ENCODE data around the gene SLC6A18.
"Not testable (repeated sequence)": the region's sequence is repeated elsewhere in the genome, so short reads cannot be mapped to it uniquely, and the experiment has no call there.

The SLC6A18 gene

DNA sequence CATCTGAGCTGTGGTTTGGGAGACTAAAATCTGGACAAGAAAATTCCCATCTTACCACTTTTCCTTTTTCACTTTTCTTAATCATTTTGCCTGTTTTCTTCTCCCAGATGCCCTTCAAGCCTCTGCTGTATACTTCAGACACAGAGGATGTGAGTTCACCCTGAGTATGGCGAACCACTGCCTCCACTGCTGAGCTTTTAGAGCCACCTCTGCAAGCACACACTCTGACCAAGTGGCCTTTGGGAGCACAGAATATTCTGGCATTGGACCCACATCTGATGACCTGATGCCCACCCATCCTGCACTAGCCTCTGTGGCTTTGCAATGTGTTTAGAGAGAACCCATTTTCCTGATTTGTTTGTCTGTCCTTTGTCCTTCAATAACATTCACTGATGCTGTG is 37.2 kb downstream of the SLC6A18 start:
- no peak for DNase-seq (ENCODE audit: low read depth)
- no peak for TF ChIP-seq CTCF (IDR thresholded peaks at IDR 0.05; ENCODE audit: low read depth, low read length, missing control alignments)
- no peak overlapping the region for H3K4me3 ChIP-seq (ENCODE audit: low read depth, low read length)

- no peak for DNase-seq (ENCODE audit: low read depth)
- H3K4me3 ChIP-seq (ENCODE audit: low read depth, low read length) = no peak overlapping the region
- TF ChIP-seq CTCF (IDR thresholded peaks at IDR 0.05; ENCODE audit: low read depth, low read length, missing control alignments) = no peak
These were observed 39.0 kb downstream of the SLC6A18 start for GRCh38 chr5:1264211-1264610.

DNA sequence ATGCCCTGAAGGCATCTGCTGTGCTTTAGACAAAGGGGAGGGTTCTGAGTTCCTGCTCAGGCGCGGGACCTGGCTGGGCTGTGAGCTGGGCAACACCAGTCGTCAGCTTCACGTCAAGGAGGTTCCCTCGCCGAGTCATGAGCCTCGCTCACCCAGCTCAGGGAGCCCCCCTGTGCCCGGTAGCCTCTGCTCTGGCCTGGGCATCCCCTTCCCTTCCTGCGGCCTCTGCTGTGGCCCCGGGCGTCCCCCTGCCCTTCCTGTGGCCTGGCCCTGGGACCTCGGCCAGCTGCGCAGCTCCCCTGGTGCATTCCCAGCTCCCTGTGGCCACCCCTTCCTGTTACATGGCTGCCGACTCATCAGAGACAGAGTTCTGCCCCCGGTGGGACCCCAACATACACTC is 39.8 kb downstream of the SLC6A18 start:
- DNase-seq (ENCODE audit: low read depth) = no peak
- no peak overlapping the region for H3K4me3 ChIP-seq (ENCODE audit: low read depth, low read length)
- no peak for TF ChIP-seq CTCF (IDR thresholded peaks at IDR 0.05; ENCODE audit: low read depth, low read length, missing control alignments)

DNA sequence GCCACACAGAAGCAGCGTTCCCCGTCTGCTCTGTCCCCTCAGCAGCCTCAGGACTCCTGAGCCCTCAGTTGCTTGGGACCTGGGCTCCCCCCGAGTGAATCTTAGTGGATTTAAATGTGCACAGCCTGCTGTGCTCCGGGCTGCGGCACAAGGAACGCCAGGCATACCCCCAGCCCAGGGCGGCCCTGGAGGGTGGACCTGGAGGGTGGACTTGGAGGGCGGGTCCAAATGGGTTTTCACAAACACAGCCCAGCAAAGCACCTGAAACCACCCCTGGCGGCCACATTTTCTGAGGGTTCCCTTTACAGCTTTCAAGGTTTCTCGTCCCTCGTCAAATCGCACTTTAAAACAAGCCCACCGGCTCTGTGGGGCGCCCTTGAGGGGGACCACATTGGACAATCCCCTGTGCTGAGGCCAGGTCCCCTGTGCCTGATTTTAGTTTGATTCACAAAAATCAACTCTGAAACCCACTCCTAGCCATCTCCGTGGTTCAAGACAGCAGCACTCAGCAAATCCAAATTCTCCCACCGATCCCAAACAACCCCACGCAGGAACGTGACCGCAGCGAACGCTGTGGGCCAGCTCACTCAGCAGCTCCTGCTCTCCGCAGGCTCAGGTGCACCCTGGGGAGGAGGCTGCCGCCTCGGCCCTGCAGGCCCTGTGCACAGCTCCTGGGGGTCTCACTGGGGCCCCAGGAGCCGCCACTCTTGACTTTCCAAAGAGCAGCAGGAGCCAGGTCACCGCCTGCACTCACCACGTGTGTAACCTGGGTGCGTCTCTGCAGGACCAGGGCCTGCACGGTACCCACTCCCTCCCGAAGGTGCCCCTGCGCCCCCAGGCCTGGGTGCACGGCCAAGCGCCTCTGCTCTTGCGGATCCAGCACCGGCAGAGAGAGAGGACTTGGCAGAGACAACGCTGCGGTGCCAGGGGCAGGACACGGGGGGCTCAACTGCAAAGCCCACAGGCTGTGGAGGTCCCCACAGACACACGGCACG is 40.6 kb downstream of the SLC6A18 start:
- H3K4me3 ChIP-seq (ENCODE audit: low read depth, low read length) = no peak overlapping the region
- no peak for DNase-seq (ENCODE audit: low read depth)
- no peak for TF ChIP-seq CTCF (IDR thresholded peaks at IDR 0.05; ENCODE audit: low read depth, low read length, missing control alignments)

DNA sequence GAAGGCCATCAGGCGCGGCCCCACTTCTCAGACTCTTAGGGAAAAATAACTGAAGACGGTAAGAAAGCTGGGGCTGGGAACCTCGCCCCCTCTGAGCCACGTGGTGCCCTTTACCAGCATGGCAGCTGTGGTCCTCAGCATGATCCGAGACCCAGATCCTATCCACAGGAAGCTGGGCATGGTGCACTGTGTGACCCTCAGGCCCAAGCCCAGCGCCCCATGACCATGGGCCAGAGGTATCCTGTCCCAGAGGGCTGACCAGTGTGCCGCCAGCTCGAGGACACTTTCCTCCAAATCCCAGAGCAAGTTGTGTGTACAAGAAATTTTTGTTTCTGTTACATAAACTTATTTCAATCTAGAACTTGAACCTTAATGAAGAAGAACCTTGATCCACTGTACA is 41.6 kb downstream of the SLC6A18 start:
- H3K4me3 ChIP-seq (ENCODE audit: low read depth, low read length) = no peak overlapping the region
- TF ChIP-seq CTCF (IDR thresholded peaks at IDR 0.05; ENCODE audit: low read depth, low read length, missing control alignments) = no peak
- DNase-seq (ENCODE audit: low read depth) = no peak

GRCh38 chr5:1267464-1267863 is 42.3 kb downstream of the SLC6A18 start:
- DNase-seq (ENCODE audit: low read depth); H3K4me3 ChIP-seq (ENCODE audit: low read depth, low read length): not testable (repeated sequence)

DNA sequence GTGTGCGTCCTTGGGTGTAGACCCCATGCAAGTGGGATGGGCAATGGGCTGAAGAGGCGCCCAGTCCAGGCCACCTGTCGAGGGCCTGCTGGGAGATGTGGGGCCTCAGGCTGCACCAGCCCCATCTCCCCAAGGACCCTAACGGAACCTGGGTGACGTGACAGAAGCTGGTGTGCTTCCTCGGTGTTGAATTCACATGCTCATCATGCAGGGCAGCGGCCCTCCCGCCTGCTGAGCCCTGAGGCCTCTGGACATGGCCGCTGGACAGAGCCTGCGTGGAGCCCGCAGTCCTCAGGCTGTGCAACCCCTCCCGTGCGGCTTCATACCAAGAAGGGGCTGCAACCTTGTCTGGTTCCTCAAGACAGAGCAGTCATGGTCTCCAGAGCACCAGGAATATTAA is 42.9 kb downstream of the SLC6A18 start:
- no peak for DNase-seq (ENCODE audit: low read depth)
- no peak overlapping the region for H3K4me3 ChIP-seq (ENCODE audit: low read depth, low read length)
- TF ChIP-seq CTCF (IDR thresholded peaks at IDR 0.05; ENCODE audit: low read depth, low read length, missing control alignments) = no peak

All from GM12864 (cell line).